Prostate gland (tissue), 2 donors: ENCODE results near the gene ANGPT4.

Experiments
- POLR2A ChIP-seq: fragments of 450-650 bp; IDR thresholded peaks from one replicate; pipeline ENCODE4 v1.6.1; 2016; ENCODE audit warnings: antibody characterized with exemption, mild to moderate bottlenecking
- TF ChIP-seq, protein P1 (sequence below), 4 experiments: fragments of 200-600 bp in 2 of 4; fragments of 450-650 bp in 2 of 4; sonication (generic) in 2 of 4; IDR thresholded peaks; 1 replicate in 3 of 4; 2 replicates in 1 of 4; pipeline ENCODE4 v1.5.1; 2016 to 2019; ENCODE audit warnings: antibody characterized with exemption in 4 of 4, mild to moderate bottlenecking in 2 of 4, moderate library complexity in 2 of 4

DNA sequence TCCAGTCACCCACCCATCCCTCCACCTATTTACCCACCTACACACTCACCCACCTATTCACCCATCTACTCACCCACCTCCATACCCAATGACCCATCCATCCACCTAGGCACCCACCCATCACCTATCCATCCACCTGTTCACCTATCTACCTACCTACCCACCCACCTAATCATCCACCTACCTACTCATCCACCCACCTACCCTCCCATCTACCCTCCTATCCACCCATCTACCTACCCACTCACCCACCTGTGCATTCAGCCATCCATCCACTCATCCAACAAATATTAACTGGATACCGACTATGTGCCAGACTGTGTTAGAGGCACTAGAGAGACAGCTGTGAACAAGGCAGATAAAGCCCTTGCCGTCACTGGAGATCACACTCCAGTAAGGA, 45.6 kb upstream of the ANGPT4 start:
- no peak for TF ChIP-seq POLR2A
- TF ChIP-seq, protein P1, sequence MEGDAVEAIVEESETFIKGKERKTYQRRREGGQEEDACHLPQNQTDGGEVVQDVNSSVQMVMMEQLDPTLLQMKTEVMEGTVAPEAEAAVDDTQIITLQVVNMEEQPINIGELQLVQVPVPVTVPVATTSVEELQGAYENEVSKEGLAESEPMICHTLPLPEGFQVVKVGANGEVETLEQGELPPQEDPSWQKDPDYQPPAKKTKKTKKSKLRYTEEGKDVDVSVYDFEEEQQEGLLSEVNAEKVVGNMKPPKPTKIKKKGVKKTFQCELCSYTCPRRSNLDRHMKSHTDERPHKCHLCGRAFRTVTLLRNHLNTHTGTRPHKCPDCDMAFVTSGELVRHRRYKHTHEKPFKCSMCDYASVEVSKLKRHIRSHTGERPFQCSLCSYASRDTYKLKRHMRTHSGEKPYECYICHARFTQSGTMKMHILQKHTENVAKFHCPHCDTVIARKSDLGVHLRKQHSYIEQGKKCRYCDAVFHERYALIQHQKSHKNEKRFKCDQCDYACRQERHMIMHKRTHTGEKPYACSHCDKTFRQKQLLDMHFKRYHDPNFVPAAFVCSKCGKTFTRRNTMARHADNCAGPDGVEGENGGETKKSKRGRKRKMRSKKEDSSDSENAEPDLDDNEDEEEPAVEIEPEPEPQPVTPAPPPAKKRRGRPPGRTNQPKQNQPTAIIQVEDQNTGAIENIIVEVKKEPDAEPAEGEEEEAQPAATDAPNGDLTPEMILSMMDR (IDR thresholded peaks at IDR 0.05), result no peak
